Measurements from ENCODE around the gene GAS1. TPM values are rescaled to one million over a fixed set of nuclear protein-coding genes. Genes with fewer than 3 reads are reported as not detected.

The GAS1 gene
- total and polyA plus RNA-seq, 2 of the 4 experiments (the other 2 are of a cell fraction) = 1.8 to 2.2 TPM

DNA sequence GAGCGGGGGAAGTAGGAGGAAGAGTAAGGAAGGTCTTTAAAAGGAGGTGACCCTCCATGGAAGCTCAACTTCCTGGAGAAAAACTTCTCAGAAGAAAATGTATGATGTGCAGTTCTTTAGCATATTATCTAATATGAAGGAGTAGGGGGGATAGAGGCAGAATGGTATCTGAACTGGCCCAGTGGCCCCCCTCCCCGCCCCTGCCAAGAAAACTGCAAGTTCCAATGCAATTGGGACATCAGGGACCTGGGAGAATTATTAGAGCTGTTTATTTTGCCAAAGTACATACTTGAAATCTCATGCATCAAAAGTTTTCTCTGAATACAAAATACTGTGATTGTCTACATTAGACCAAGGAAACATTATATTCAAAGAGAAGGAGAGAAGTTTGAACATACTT is 40.6 kb upstream of the GAS1 start:
- DNase-seq (no peak), ATAC-seq (ENCODE audit: low read depth) (no peak)
- Histone ChIP-seq H3K18ac (ENCODE audit: low read depth, low read length) (no peak overlapping the region), H3K9me3 (ENCODE audit: control insufficient read depth, insufficient read depth, low read length) (no peaks in the 10 kb centered on the region), H4K91ac (ENCODE audit: insufficient read depth, low read depth, low read length) (no peak overlapping the region), H2BK120ac (ENCODE audit: low read depth, low read length) (no peak overlapping the region), H3K79me1 (ENCODE audit: low read depth in 1 of 2, low read length in 2 of 2) (no peaks in the 10 kb centered on the region), H3K56ac (ENCODE audit: extremely low read depth, insufficient read depth, low read length) (no peak overlapping the region), H3K14ac (replicated peaks; ENCODE audit: low read depth, low read length) (no peak overlapping the region), H3K9me1 (ENCODE audit: insufficient read depth, low read length) (no peaks in the 10 kb centered on the region), H2BK15ac (ENCODE audit: low read depth, low read length) (no peak overlapping the region), H3K27me3 (ENCODE audit: control insufficient read depth, insufficient read depth, low read length) (no peaks in the 10 kb centered on the region), H3K23ac (ENCODE audit: low read depth, low read length) (no peak overlapping the region), H2AK5ac (ENCODE audit: low read depth, low read length) (no peak overlapping the region), H4K20me1 (ENCODE audit: insufficient read depth, low read length) (no peaks in the 10 kb centered on the region), H3K4ac (ENCODE audit: low read depth, low read length) (no peak overlapping the region), H2BK5ac (ENCODE audit: low read depth, low read length, poor library complexity, severe bottlenecking) (no peak overlapping the region), H2AK9ac (replicated peaks; ENCODE audit: low read depth, low read length, poor library complexity) (no peak overlapping the region), H3K9ac (ENCODE audit: low read depth, low read length) (no peak overlapping the region), H3K27ac (ENCODE audit: insufficient read depth, low read length) (no peak overlapping the region), H4K8ac (ENCODE audit: low read depth in 2 of 2, low read length in 2 of 2) (no peak overlapping the region), H3K36me3 (ENCODE audit: control insufficient read depth, insufficient read depth, low read length) (no peaks in the 10 kb centered on the region), H2AFZ (replicated peaks; ENCODE audit: low read length, poor library complexity) (no peak overlapping the region), H3K4me2 (ENCODE audit: low read depth, low read length) (no peak overlapping the region), H3K4me3 (ENCODE audit: insufficient read depth, low read depth, low read length) (no peak overlapping the region), H4K5ac (ENCODE audit: low read depth, low read length) (no peak overlapping the region), H3K4me1 (ENCODE audit: control insufficient read depth, insufficient read depth, low read length) (peaks cover 10% of the 10 kb centered on the region), H2BK20ac (ENCODE audit: low read depth, low read length) (no peak overlapping the region)
- intact Hi-C loops (cut with micrococcal nuclease) = no loop called here
- TF ChIP-seq POLR2A (IDR thresholded peaks at IDR 0.05; ENCODE audit: low read depth, low read length) (no peak), CEBPB (IDR thresholded peaks at IDR 0.05; ENCODE audit: low read depth, low read length) (no peak), BHLHE40 (IDR thresholded peaks at IDR 0.05; ENCODE audit: low read depth, low read length) (no peak), MAFK (IDR thresholded peaks at IDR 0.05; ENCODE audit: low read depth, low read length) (no peak), CHD1 (IDR thresholded peaks at IDR 0.05; ENCODE audit: low read depth, low read length) (no peak), MXI1 (IDR thresholded peaks at IDR 0.05; ENCODE audit: borderline replicate concordance, low read depth, low read length) (no peak), MAZ (IDR thresholded peaks at IDR 0.05; ENCODE audit: borderline replicate concordance, low read depth, low read length) (no peak), RCOR1 (IDR thresholded peaks at IDR 0.05; ENCODE audit: insufficient replicate concordance, low read length) (no peak), NFE2L2 (IDR thresholded peaks at IDR 0.05; ENCODE audit: low read depth, low read length) (no peak), RAD21 (IDR thresholded peaks at IDR 0.05; ENCODE audit: low read length) (no peak), FOS (IDR thresholded peaks at IDR 0.05; ENCODE audit: low read depth, low read length) (no peak)
- TF ChIP-seq, protein P1, sequence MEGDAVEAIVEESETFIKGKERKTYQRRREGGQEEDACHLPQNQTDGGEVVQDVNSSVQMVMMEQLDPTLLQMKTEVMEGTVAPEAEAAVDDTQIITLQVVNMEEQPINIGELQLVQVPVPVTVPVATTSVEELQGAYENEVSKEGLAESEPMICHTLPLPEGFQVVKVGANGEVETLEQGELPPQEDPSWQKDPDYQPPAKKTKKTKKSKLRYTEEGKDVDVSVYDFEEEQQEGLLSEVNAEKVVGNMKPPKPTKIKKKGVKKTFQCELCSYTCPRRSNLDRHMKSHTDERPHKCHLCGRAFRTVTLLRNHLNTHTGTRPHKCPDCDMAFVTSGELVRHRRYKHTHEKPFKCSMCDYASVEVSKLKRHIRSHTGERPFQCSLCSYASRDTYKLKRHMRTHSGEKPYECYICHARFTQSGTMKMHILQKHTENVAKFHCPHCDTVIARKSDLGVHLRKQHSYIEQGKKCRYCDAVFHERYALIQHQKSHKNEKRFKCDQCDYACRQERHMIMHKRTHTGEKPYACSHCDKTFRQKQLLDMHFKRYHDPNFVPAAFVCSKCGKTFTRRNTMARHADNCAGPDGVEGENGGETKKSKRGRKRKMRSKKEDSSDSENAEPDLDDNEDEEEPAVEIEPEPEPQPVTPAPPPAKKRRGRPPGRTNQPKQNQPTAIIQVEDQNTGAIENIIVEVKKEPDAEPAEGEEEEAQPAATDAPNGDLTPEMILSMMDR (conservative IDR thresholded peaks at IDR 0.05; ENCODE audit: low read depth, low read length) = no peak
- TF ChIP-seq, protein P2, sequence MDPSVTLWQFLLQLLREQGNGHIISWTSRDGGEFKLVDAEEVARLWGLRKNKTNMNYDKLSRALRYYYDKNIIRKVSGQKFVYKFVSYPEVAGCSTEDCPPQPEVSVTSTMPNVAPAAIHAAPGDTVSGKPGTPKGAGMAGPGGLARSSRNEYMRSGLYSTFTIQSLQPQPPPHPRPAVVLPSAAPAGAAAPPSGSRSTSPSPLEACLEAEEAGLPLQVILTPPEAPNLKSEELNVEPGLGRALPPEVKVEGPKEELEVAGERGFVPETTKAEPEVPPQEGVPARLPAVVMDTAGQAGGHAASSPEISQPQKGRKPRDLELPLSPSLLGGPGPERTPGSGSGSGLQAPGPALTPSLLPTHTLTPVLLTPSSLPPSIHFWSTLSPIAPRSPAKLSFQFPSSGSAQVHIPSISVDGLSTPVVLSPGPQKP (IDR thresholded peaks at IDR 0.05; ENCODE audit: borderline replicate concordance, low read depth, low read length) = no peak
- dilution Hi-C loops (cut with HindIII; ENCODE audit: low sequenced_read_pairs, unreplicated experiment) = no loop called here
- CTCF ChIA-PET = no interaction called here
- in situ Hi-C loops (cut with MboI; ENCODE audit: low sequenced_read_pairs) = no loop called here
- WGBS, 2 experiments (ENCODE audit: extremely low coverage in 2 of 2, insufficient read length in 1 of 2) = 100% methylated on average over 1 of the region's 2 CpGs; no CpG with 5 or more reads in 1 of the 2 experiments
- POLR2A ChIA-PET (ENCODE audit: unreplicated experiment) = no interaction called here
- BruUV-seq (replicated peaks) = no TSS peak

Data from IMR-90 (cell line).